22Rv1 (cell line): ENCODE data around the gene NR4A3.

Source experiments
- CTCF ChIP-seq: fragments of 450-650 bp; IDR thresholded peaks from 2 replicates; pipeline ENCODE4 v1.5.1; 2017; ENCODE audit warnings: mild to moderate bottlenecking
- ZFX ChIP-seq: fragments of 450-650 bp; IDR thresholded peaks from 2 replicates; pipeline ENCODE4 v1.6.1; 2017; ENCODE audit warnings: antibody characterized with exemption, borderline replicate concordance

- TF ChIP-seq CTCF (no peak), ZFX (no peak)
These were observed 10.3 kb downstream of the NR4A3 start for GRCh38 chr9:99831857-99832557.
